Stimulated activated naive CD8-positive, alpha-beta T cell treated with anti-CD3 and anti-CD28 coated beads, Interleukin-15, amount 100 ng/mL, for 72 hours (primary cell): ENCODE results near the gene FCRL5.
"Not testable (repeated sequence)": the region's sequence is repeated elsewhere in the genome, so short reads cannot be mapped to it uniquely, and the experiment has no call there.

Experiments
- ATAC-seq: fragments of 150-1000 bp; cut with Tn5 transposase; 2 replicates; pipeline ENCODE4 v1.10.0; 2021; ENCODE audit warnings: mild to moderate bottlenecking, moderate library complexity
- DNase-seq, 2 donors: peaks; one replicate each; pipeline ENCODE4 v3.0.0; 2021 to 2022
- H3K27ac Mint-ChIP-seq, 2 donors: one replicate each; pipeline ENCODE4 v1.8.0; 2022; ENCODE audit warnings: mild to moderate bottlenecking in 2 of 2, mixed read lengths in 2 of 2, moderate library complexity in 2 of 2
- H3K27me3 Mint-ChIP-seq: one replicate; pipeline ENCODE4 v1.8.0; 2022; ENCODE audit warnings: mixed read lengths
- H3K4me1 Mint-ChIP-seq: one replicate; pipeline ENCODE4 v1.8.0; 2022; ENCODE audit warnings: mild to moderate bottlenecking, mixed read lengths
- H3K4me3 Mint-ChIP-seq, 2 donors: one replicate each; pipeline ENCODE4 v1.8.0; 2022; ENCODE audit warnings: mild to moderate bottlenecking in 2 of 2, mixed read lengths in 2 of 2, moderate library complexity in 1 of 2
- H3K9me3 Mint-ChIP-seq, 2 donors: one replicate each; pipeline ENCODE4 v1.8.0; 2022; ENCODE audit warnings: mixed read lengths in 2 of 2

Gene FCRL5

DNA sequence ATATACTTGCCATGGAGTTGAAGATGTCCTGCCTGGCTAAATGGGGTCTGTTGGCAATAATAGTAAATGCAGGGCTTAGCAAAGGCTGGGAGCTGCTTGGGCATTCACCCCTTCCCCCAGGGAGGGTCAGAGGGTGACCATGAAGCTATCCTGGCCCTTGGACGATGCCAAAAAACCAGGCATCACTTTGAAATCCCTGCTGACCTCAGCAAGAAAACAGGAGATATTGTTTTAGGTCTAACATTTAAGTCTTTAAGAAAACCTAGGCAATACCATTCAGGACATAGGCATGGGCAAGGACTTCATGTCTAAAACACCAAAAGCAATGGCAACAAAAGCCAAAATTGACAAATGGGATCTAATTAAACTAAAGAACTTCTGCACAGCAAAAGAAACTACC, 4.2 kb downstream of the FCRL5 start:
- not testable (repeated sequence) for H3K27me3 Mint-ChIP-seq, H3K9me3 Mint-ChIP-seq, H3K4me3 Mint-ChIP-seq, DNase-seq, H3K27ac Mint-ChIP-seq, H3K4me1 Mint-ChIP-seq, ATAC-seq

GRCh38 chr1:157542676-157543075, 9.6 kb downstream of the FCRL5 start:
- DNase-seq = no peak
- H3K27me3 Mint-ChIP-seq = peaks cover 24% of the 10 kb centered on the region
- no peak overlapping the region for H3K27ac Mint-ChIP-seq
- H3K4me1 Mint-ChIP-seq = no peaks in the 10 kb centered on the region
- H3K9me3 Mint-ChIP-seq = no peaks in the 10 kb centered on the region
- ATAC-seq = no peak
- H3K4me3 Mint-ChIP-seq = no peak overlapping the region

GRCh38 chr1:157540852-157541251, 11.5 kb downstream of the FCRL5 start:
- Mint-ChIP-seq H3K4me1 (no peaks in the 10 kb centered on the region), H3K27me3 (peaks cover 27% of the 10 kb centered on the region), H3K4me3 (no peak overlapping the region), H3K27ac (no peak overlapping the region), H3K9me3 (no peaks in the 10 kb centered on the region)
- no peak for DNase-seq
- no peak for ATAC-seq

DNA sequence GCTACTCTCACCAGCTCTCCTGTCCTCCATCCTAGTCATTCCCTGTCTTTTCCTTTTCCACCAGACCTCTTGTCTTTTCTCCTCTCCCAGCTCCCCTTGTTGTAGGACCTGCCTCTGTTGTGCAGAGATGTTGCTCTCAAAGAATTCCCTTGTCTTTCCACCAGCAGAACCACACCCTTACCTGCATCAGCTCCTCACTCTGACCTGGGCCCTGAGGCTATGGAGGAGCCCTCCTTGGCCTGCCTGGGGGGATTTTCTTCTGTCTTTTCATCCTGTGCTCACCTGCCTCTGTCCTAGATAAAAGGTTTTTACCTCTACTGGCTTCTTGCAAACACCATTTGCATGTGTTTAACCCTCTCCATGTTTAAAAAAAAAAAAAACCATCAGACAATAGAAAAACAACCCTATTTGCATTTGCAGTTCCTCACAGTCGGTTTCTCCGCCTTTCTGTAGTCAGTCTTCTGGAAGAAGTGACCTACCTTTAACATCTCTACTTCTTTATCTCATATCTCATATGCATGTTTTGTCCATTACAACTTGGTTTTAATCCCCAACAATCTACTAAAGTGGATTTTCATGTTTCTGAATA, 12.1 kb downstream of the FCRL5 start:
- no peaks in the 10 kb centered on the region for H3K9me3 Mint-ChIP-seq
- H3K27me3 Mint-ChIP-seq = peaks cover 27% of the 10 kb centered on the region
- H3K4me1 Mint-ChIP-seq = no peaks in the 10 kb centered on the region
- DNase-seq = no peak
- ATAC-seq = no peak
- no peak overlapping the region for H3K27ac Mint-ChIP-seq
- H3K4me3 Mint-ChIP-seq = no peak overlapping the region

GRCh38 chr1:157539568-157539967, 12.7 kb downstream of the FCRL5 start:
- no peaks in the 10 kb centered on the region for H3K9me3 Mint-ChIP-seq
- ATAC-seq = no peak
- peaks cover 27% of the 10 kb centered on the region for H3K27me3 Mint-ChIP-seq
- no peaks in the 10 kb centered on the region for H3K4me1 Mint-ChIP-seq
- DNase-seq = no peak
- H3K27ac Mint-ChIP-seq = no peak overlapping the region
- H3K4me3 Mint-ChIP-seq = no peak overlapping the region

DNA sequence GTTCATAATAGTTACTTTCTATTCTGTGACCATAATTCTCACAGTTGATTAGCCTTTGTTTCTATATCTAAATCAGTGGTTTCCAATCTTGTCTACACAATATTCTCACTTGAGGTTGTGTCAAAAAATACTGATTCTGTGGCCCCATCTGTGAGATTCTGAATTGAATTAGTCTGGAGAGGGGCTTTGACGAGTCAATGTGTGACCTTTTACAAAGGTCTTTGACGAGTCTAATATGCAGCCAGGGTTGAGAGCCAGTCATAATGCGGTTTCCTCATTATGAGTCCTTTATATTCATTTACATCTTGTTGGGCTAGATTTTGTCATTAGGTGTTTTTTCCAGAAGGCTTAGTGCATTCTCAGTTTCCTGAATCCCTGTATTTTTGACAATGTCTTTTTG, 19.7 kb downstream of the FCRL5 start:
- ATAC-seq = no peak
- no peak for DNase-seq
- Mint-ChIP-seq H3K27me3 (peaks cover 10% of the 10 kb centered on the region), H3K4me1 (no peaks in the 10 kb centered on the region), H3K27ac (no peak overlapping the region), H3K9me3 (no peaks in the 10 kb centered on the region), H3K4me3 (no peak overlapping the region)

DNA sequence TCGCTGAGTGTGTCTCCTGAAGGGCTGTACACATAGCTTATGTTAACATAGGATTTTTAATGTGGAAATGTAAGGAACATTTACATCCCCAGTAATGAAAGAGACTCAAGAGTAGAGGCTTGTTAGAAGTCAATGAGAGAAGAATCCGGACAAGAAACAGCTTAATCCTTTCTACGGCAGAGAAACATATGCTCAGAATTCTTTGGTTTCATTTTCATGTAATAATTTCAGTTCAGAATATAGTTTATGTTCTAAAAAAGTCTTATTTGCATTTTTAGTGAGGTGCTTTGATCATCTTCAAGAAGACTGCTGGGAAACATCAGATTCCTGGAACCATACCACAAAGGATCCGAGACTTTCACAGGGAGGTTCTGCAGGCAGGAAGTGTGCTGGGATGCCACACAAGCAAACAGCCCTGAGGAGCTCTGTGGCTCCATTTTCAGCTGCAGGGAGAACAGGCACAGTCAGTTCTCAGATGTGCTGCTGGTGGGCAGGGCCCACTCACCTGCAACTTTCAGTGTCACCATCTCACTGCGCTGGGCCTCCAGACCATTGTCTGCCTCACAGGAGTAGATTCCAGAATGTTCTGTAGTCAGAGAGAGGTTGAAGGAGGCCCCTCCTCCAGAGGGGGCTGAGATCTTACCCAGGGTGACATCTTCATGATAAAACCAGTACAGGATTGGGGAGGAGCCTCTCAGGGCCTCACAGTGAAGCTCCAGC, 28.4 kb downstream of the FCRL5 start:
- no peak for DNase-seq
- Mint-ChIP-seq H3K27me3 (no peaks in the 10 kb centered on the region), H3K4me3 (peak overlapping the region; percentile 4), H3K27ac (no peak overlapping the region), H3K9me3 (no peaks in the 10 kb centered on the region), H3K4me1 (peaks cover 7% of the 10 kb centered on the region)
- ATAC-seq = peak; percentile 33

DNA sequence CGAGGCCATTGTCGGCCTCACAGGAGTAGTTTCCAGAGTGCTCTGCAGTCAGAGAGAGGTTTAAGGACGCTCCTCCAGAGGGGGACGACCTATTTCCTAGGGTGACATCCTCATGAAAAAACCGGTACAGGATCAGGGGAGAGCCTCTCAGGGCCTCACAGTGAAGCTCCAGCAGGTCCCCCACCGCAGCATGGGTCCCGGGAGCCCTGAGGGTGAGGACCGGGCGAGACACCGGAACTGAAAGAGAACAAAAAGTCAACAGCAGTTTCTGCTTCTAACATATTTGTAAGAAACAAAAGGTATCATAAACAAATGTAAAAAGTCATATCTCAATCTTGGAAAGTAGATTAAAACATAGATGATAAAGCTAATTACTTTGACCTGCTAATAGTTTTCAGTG, 31.3 kb downstream of the FCRL5 start:
- DNase-seq (no peak), ATAC-seq (no peak)
- Mint-ChIP-seq H3K4me1 (peaks cover 7% of the 10 kb centered on the region), H3K27ac (no peak overlapping the region), H3K4me3 (no peak overlapping the region), H3K9me3 (no peaks in the 10 kb centered on the region), H3K27me3 (no peaks in the 10 kb centered on the region)

DNA sequence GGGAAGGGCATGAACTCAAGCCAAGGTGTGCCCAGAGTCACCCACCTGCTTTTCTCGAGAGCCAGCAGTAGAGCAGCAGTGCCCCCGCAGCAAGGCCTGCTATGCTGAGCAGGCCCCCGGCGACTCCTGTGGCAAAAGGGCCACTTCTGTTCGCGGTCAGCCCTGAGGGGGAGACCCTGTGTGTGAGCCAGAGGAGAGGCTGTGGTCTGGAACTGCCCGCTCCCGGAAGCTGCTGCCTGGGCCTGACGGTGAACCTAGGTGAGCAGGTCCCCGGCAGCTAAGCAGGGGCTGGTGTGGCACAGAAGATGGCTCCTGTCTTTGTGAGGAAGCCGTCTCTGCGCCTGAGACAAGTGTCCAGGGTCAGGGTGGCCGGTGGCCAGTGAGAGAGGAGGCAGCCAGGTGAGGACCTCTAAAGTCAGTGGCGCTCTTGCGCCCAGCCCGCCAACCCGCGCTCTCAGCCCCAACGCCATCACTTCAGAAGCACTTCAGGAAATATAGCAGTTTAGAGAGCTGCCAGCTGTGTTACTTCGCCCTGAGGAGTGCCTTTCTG, 31.9 kb downstream of the FCRL5 start:
- ATAC-seq (no peak), DNase-seq (no peak)
- no peak overlapping the region for H3K4me3 Mint-ChIP-seq
- no peak overlapping the region for H3K27ac Mint-ChIP-seq
- H3K9me3 Mint-ChIP-seq = no peaks in the 10 kb centered on the region
- peaks cover 7% of the 10 kb centered on the region for H3K4me1 Mint-ChIP-seq
- no peaks in the 10 kb centered on the region for H3K27me3 Mint-ChIP-seq

- Mint-ChIP-seq H3K9me3 (no peaks in the 10 kb centered on the region), H3K4me1 (peaks cover 7% of the 10 kb centered on the region), H3K4me3 (no peak overlapping the region), H3K27ac (peak overlapping the region in 1 of 2 donors; percentile 53), H3K27me3 (no peaks in the 10 kb centered on the region)
- DNase-seq = no peak
- no peak for ATAC-seq
Observed at GRCh38 chr1:157519451-157519850, 32.9 kb downstream of the FCRL5 start.

GRCh38 chr1:157517016-157517415, 35.3 kb downstream of the FCRL5 start:
- no peak overlapping the region for H3K4me3 Mint-ChIP-seq
- H3K4me1 Mint-ChIP-seq = peaks cover 2% of the 10 kb centered on the region
- no peaks in the 10 kb centered on the region for H3K27me3 Mint-ChIP-seq
- no peaks in the 10 kb centered on the region for H3K9me3 Mint-ChIP-seq
- ATAC-seq (no peak), DNase-seq (no peak)
- H3K27ac Mint-ChIP-seq = no peak overlapping the region

- no peak for DNase-seq
- Mint-ChIP-seq H3K4me1 (peaks cover 6% of the 10 kb centered on the region), H3K4me3 (no peak overlapping the region), H3K27ac (peak overlapping the region in 1 of 2 donors; percentile 52), H3K9me3 (no peaks in the 10 kb centered on the region), H3K27me3 (no peaks in the 10 kb centered on the region)
- ATAC-seq = no peak
Observed at GRCh38 chr1:157515709-157516108, 36.6 kb downstream of the FCRL5 start.

- H3K27ac Mint-ChIP-seq = no peak overlapping the region
- DNase-seq = no peak
Observed at GRCh38 chr1:157515141-157515540, 37.2 kb downstream of the FCRL5 start.

GRCh38 chr1:157512036-157512969, 40.0 kb downstream of the FCRL5 start:
- Mint-ChIP-seq H3K27ac (no peak overlapping the region), H3K27me3 (no peaks in the 10 kb centered on the region), H3K4me1 (peaks cover 6% of the 10 kb centered on the region), H3K4me3 (no peak overlapping the region), H3K9me3 (no peaks in the 10 kb centered on the region)
- ATAC-seq (no peak), DNase-seq (no peak)

More at GRCh38 chr1:157515141-157515540, 37.2 kb downstream of the FCRL5 start:
- no peaks in the 10 kb centered on the region for H3K27me3 Mint-ChIP-seq
- peaks cover 6% of the 10 kb centered on the region for H3K4me1 Mint-ChIP-seq
- no peaks in the 10 kb centered on the region for H3K9me3 Mint-ChIP-seq
- H3K4me3 Mint-ChIP-seq = no peak overlapping the region
- no peak for ATAC-seq

GRCh38 chr1:157509546-157510232, 42.6 kb downstream of the FCRL5 start:
- no peaks in the 10 kb centered on the region for H3K9me3 Mint-ChIP-seq
- no peak overlapping the region for H3K4me3 Mint-ChIP-seq
- H3K4me1 Mint-ChIP-seq = peaks cover 6% of the 10 kb centered on the region
- peaks cover 12% of the 10 kb centered on the region for H3K27me3 Mint-ChIP-seq
- peak overlapping the region in 1 of 2 donors; percentile 45 for H3K27ac Mint-ChIP-seq
- DNase-seq = no peak
- no peak for ATAC-seq
